HL-60 (cell line): ENCODE measurements around the gene MIB1.

Experiments
- DNase-seq, 2 experiments: peaks; one replicate each; pipeline ENCODE4 v3.0.0-alpha.2; 2010 to 2020; ENCODE audit warnings: low read depth in 1 of 2, low spot score in 1 of 2
- H3K27ac ChIP-seq: fragments of 250-450 bp; sonication (Bioruptor Pico); replicated peaks from 2 replicates; pipeline ENCODE4 v1.5.1; 2020; ENCODE audit warnings: mild to moderate bottlenecking, moderate library complexity
- H3K27me3 ChIP-seq: fragments of 250-450 bp; sonication (Bioruptor Pico); 2 replicates; pipeline ENCODE4 v1.5.1; 2021; ENCODE audit warnings: mild to moderate bottlenecking, moderate library complexity; ENCODE audit not compliant: insufficient read depth, poor library complexity, severe bottlenecking
- H3K4me3 ChIP-seq: replicated peaks from 2 replicates; pipeline ENCODE4 v1.5.1; 2011; ENCODE audit warnings: mild to moderate bottlenecking, control low read depth, low read length; ENCODE audit not compliant: insufficient read depth
- CTCF ChIP-seq: IDR thresholded peaks from one replicate; pipeline ENCODE4 v1.5.1; 2011; ENCODE audit warnings: low read length, control low read depth, inconsistent platforms; ENCODE audit not compliant: insufficient read depth
- GABPA ChIP-seq: IDR thresholded peaks from 2 replicates; pipeline ENCODE4 v1.6.1; 2012; ENCODE audit warnings: low read depth
- POLR2AphosphoS5 ChIP-seq: IDR thresholded peaks from 2 replicates; pipeline ENCODE4 v1.6.1; 2012; ENCODE audit warnings: low read depth
- SPI1 ChIP-seq: IDR thresholded peaks from 2 replicates; pipeline ENCODE4 v1.6.1; 2012; ENCODE audit warnings: low read depth, mild to moderate bottlenecking, borderline replicate concordance
- TF ChIP-seq, protein P1 (sequence below): IDR thresholded peaks from 2 replicates; pipeline ENCODE4 v1.6.1; 2012; ENCODE audit warnings: low read depth; ENCODE audit not compliant: insufficient replicate concordance

The MIB1 gene

GRCh38 chr18:21830532-21830931, 89.9 kb downstream of the MIB1 start:
- Histone ChIP-seq H3K27ac (no peak overlapping the region), H3K27me3 (no peaks in the 10 kb centered on the region), H3K4me3 (no peak overlapping the region)
- TF ChIP-seq, protein P1, sequence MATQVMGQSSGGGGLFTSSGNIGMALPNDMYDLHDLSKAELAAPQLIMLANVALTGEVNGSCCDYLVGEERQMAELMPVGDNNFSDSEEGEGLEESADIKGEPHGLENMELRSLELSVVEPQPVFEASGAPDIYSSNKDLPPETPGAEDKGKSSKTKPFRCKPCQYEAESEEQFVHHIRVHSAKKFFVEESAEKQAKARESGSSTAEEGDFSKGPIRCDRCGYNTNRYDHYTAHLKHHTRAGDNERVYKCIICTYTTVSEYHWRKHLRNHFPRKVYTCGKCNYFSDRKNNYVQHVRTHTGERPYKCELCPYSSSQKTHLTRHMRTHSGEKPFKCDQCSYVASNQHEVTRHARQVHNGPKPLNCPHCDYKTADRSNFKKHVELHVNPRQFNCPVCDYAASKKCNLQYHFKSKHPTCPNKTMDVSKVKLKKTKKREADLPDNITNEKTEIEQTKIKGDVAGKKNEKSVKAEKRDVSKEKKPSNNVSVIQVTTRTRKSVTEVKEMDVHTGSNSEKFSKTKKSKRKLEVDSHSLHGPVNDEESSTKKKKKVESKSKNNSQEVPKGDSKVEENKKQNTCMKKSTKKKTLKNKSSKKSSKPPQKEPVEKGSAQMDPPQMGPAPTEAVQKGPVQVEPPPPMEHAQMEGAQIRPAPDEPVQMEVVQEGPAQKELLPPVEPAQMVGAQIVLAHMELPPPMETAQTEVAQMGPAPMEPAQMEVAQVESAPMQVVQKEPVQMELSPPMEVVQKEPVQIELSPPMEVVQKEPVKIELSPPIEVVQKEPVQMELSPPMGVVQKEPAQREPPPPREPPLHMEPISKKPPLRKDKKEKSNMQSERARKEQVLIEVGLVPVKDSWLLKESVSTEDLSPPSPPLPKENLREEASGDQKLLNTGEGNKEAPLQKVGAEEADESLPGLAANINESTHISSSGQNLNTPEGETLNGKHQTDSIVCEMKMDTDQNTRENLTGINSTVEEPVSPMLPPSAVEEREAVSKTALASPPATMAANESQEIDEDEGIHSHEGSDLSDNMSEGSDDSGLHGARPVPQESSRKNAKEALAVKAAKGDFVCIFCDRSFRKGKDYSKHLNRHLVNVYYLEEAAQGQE, result no peak
- no peak for TF ChIP-seq CTCF
- TF ChIP-seq GABPA, result no peak
- TF ChIP-seq SPI1, result no peak
- no peak for TF ChIP-seq POLR2AphosphoS5
- DNase-seq, result no peak

- DNase-seq, result no peak
- Histone ChIP-seq H3K27me3 (no peaks in the 10 kb centered on the region), H3K4me3 (no peak overlapping the region), H3K27ac (no peak overlapping the region)
- TF ChIP-seq GABPA, result no peak
Observed at GRCh38 chr18:21831413-21831831, 90.8 kb downstream of the MIB1 start.

GRCh38 chr18:21833604-21834298, 93.2 kb downstream of the MIB1 start:
- no peak overlapping the region for H3K27ac ChIP-seq
- DNase-seq, result no peak
- H3K27me3 ChIP-seq, result no peaks in the 10 kb centered on the region
- H3K4me3 ChIP-seq, result no peak overlapping the region
- no peak for TF ChIP-seq CTCF
- no peak for TF ChIP-seq GABPA
- TF ChIP-seq, protein P1, result no peak
- TF ChIP-seq POLR2AphosphoS5, result no peak
- TF ChIP-seq SPI1, result no peak

- TF ChIP-seq GABPA (no peak), CTCF (no peak)
- TF ChIP-seq, protein P1, result no peak
- Histone ChIP-seq H3K27ac (no peak overlapping the region), H3K4me3 (no peak overlapping the region), H3K27me3 (no peaks in the 10 kb centered on the region)
- DNase-seq, result no peak
Observed at GRCh38 chr18:21834299-21834660, 93.7 kb downstream of the MIB1 start.
